Keratinocyte (primary cell): ENCODE measurements around the gene ELF3.

Experiments
- EZH2 ChIP-seq: IDR thresholded peaks from one replicate; pipeline ENCODE4 v1.6.1; 2012; ENCODE audit warnings: inconsistent platforms, mild to moderate bottlenecking, low read length, moderate library complexity
- TF ChIP-seq, protein P1 (sequence below), 3 experiments: IDR thresholded peaks in 1 of 3; conservative IDR thresholded peaks in 1 of 3; optimal IDR thresholded peaks in 1 of 3; 2 replicates in 2 of 3; 3 replicates in 1 of 3; pipeline versions ENCODE3 to v1.5.1; 2011; ENCODE audit warnings: low read length in 3 of 3, mild to moderate bottlenecking in 3 of 3, moderate library complexity in 2 of 3, control low read depth in 1 of 3, inconsistent platforms in 1 of 3; ENCODE audit not compliant: insufficient read depth in 2 of 3; ENCODE audit errors: extremely low read depth in 1 of 3

DNA sequence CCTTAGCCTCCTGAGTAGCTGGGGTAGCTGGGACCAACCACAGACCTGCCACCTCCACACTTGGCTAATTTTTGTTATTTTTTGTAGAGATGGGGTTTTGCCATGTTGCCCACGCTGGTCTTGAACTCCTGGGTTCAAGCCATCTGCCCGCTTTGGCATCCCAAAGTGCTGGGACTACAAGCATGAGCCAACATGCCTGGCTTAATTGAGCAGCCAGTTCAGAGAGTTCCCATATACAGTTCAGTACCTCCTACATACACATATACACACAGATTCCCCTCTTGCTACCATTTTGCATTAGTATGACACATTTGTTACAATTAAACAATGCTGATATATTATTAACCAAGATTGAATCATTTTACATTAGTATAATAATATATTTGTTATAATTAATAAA lies 25.0 kb upstream of the ELF3 start:
- TF ChIP-seq EZH2 = no peak
- TF ChIP-seq, protein P1, sequence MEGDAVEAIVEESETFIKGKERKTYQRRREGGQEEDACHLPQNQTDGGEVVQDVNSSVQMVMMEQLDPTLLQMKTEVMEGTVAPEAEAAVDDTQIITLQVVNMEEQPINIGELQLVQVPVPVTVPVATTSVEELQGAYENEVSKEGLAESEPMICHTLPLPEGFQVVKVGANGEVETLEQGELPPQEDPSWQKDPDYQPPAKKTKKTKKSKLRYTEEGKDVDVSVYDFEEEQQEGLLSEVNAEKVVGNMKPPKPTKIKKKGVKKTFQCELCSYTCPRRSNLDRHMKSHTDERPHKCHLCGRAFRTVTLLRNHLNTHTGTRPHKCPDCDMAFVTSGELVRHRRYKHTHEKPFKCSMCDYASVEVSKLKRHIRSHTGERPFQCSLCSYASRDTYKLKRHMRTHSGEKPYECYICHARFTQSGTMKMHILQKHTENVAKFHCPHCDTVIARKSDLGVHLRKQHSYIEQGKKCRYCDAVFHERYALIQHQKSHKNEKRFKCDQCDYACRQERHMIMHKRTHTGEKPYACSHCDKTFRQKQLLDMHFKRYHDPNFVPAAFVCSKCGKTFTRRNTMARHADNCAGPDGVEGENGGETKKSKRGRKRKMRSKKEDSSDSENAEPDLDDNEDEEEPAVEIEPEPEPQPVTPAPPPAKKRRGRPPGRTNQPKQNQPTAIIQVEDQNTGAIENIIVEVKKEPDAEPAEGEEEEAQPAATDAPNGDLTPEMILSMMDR (optimal IDR thresholded peaks at IDR 0.05 in 1 of 3, IDR thresholded peaks at IDR 0.05 in 1 of 3, conservative IDR thresholded peaks at IDR 0.05 in 1 of 3; ENCODE audit: extremely low read depth in 1 of 3, insufficient read depth in 2 of 3, low read length in 3 of 3) = no peak
